GM13976 (cell line): ENCODE data around the gene TBCEL.
A peak's percentile ranks its signal among the peaks of the same experiment; 100 is the strongest.

Experiments used
- DNase-seq: peaks from one replicate; pipeline ENCODE4 v3.0.0; 2012; ENCODE audit warnings: low spot score
- in situ Hi-C: fragments of 300-500 bp; cut with MboI; formaldehyde crosslinking; loops from one replicate; pipeline ENCODE4 v1.12.0; 2022; ENCODE audit warnings: low sequenced_read_pairs, mixed read lengths, inconsistent platforms; ENCODE audit not compliant: unreplicated experiment
- TF ChIP-seq, protein P1 (sequence below): IDR thresholded peaks from 2 replicates; pipeline ENCODE4 v1.5.1; 2012; ENCODE audit warnings: borderline replicate concordance, mild to moderate bottlenecking; ENCODE audit not compliant: insufficient read depth; ENCODE audit errors: extremely low read depth, missing control alignments, control extremely low read depth

TBCEL gene

DNA sequence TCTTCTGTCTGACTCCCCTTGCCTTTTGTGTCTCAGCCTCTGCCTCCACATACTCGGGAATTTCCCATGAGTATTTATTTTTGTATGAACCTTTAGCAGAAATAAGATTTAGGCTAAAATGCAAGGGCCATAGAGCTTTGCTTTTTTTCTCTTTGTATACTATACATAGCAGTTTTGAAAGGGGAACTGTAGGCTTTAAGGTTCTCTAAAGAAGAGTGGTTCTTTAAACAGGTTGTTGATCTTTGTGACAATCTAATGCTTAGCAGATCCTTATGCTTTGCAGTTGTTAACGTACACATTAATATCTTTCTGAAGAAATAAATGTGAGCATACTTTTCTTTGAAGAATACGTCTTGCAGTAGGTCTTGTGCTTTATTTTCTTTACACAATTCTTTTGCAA lies 35.0 kb downstream of the TBCEL start:
- DNase-seq = no peak
- TF ChIP-seq, protein P1, sequence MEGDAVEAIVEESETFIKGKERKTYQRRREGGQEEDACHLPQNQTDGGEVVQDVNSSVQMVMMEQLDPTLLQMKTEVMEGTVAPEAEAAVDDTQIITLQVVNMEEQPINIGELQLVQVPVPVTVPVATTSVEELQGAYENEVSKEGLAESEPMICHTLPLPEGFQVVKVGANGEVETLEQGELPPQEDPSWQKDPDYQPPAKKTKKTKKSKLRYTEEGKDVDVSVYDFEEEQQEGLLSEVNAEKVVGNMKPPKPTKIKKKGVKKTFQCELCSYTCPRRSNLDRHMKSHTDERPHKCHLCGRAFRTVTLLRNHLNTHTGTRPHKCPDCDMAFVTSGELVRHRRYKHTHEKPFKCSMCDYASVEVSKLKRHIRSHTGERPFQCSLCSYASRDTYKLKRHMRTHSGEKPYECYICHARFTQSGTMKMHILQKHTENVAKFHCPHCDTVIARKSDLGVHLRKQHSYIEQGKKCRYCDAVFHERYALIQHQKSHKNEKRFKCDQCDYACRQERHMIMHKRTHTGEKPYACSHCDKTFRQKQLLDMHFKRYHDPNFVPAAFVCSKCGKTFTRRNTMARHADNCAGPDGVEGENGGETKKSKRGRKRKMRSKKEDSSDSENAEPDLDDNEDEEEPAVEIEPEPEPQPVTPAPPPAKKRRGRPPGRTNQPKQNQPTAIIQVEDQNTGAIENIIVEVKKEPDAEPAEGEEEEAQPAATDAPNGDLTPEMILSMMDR = no peak
- in situ Hi-C loops = no loop called here

DNA sequence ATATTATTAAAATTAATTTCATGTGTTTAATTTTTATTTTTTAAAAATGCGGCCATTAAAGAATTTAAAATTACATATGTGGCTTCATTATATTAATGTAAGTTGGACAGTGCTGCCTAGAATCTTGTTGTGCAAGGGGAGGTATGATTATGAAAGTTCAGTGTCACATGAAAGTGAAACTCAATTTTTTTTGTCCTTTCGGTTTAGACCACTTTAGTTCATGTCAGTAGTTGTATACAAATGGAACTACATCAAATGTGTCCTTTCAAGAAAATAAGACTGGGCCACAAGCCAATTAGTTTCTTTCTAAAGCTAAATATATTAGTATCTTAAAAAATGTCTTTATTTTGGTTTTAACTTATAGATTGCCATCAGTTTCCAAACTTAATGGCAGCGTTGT lies 35.7 kb downstream of the TBCEL start:
- peak; percentile 42 for DNase-seq
- in situ Hi-C loops = no loop called here
- TF ChIP-seq, protein P1 = no peak

DNA sequence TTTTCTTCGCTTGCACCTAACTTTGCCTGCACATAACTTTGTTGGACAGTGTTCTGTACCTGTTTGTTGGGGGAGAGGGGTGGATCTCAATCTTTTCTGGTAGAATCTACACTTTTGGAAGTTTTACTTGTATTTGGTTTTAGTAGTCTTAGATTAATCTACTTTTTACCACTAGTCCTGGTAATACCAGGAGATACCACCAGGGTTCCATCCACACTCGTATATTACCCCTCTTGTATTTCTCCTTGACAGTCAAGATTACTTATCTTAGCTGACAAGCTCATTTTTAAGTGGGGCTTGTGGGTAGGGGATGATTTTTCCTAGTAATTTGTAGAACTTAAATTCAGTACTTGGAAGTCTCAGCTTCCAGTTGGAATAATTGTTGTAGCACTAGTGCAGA lies 39.8 kb downstream of the TBCEL start:
- in situ Hi-C loops = no loop called here
- TF ChIP-seq, protein P1 = no peak
- DNase-seq = no peak

DNA sequence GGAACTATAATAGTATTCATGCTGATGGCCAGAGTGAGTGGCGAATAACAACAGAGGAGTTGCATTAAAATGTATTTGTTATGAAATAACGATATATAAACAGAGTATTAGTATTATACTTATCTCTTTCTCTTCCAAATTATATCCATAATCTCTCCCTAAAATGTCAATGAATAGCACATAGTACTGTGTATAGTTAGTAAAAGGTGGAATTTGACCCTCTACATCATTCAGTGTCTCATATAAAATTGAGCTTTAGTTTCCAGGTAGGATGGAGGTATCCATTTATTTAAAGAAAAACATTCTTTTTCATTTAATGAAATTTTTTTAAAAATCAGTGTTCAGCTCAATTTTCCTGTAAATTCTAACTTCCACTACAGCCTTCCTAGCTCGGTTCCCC lies 42.7 kb downstream of the TBCEL start:
- in situ Hi-C loops = no loop called here
- DNase-seq = no peak
- TF ChIP-seq, protein P1 = no peak

DNA sequence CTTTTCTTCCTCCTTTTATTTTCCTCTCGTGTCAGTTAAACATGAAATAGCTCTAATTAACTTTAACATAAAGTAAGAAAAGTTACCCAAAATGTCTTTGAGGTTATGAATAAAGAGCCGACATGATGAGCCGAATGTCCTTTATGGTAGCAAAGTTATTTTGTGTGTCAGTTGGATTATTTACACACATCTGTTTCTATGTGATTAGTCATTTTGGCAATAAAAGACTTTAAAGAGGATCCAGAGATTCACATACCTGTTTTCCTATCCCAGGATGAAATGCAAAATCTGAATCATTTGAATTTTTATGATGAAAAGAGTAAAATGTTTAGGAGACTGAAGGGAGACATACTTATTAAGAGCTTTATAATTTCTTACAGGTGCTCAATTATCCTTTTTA lies 43.1 kb downstream of the TBCEL start:
- in situ Hi-C loops = no loop called here
- TF ChIP-seq, protein P1 = no peak
- DNase-seq = no peak

DNA sequence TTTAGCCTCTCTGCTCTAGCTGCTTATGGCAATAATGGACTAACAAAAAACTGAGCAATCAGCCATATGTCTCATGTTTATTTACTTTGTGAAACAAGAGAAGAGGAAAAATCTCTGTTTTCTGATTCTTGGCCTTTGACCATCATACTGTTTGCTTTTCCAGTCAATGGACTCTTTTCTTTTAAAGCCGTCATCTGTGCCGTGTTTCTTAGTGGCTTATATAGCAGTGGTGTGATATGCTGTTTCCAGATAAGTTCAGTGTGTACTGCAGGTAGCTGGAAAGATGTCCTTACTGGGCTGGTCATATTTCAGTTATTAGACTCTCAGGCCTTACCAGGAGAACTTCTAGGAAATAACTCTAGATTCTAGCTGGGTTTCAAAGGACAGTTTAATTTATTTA lies 43.6 kb downstream of the TBCEL start:
- no peak for DNase-seq
- in situ Hi-C loops = no loop called here
- TF ChIP-seq, protein P1 = no peak
